NB4 (cell line): ENCODE measurements around the gene ELOA.

Experiments used
- DNase-seq: peaks from one replicate; pipeline ENCODE4 v3.0.0; 2010; ENCODE audit warnings: low read depth
- H3K4me3 ChIP-seq: one replicate; pipeline ENCODE4 v1.5.1; 2011; ENCODE audit warnings: mild to moderate bottlenecking, low read depth, low read length, moderate library complexity
- CTCF ChIP-seq: IDR thresholded peaks from one replicate; pipeline ENCODE4 v1.5.1; 2012; ENCODE audit warnings: low read depth, low read length
- MAX ChIP-seq: IDR thresholded peaks from 2 replicates; pipeline ENCODE4 v1.6.1; 2011; ENCODE audit warnings: low read depth, low read length
- MYC ChIP-seq: IDR thresholded peaks from 2 replicates; pipeline ENCODE4 v1.6.1; 2011; ENCODE audit warnings: low read depth, low read length
- POLR2A ChIP-seq: IDR thresholded peaks from 2 replicates; pipeline ENCODE4 v1.6.1; 2011; ENCODE audit warnings: mild to moderate bottlenecking; ENCODE audit not compliant: insufficient read length; ENCODE audit errors: extremely low read depth

The ELOA gene

GRCh38 chr1:23784846-23785245 is 41.6 kb downstream of the ELOA start:
- no peak for DNase-seq
- no peak overlapping the region for H3K4me3 ChIP-seq
- TF ChIP-seq POLR2A (no peak), CTCF (no peak), MYC (no peak)

GRCh38 chr1:23787701-23788100 is 44.4 kb downstream of the ELOA start:
- H3K4me3 ChIP-seq, result no peak overlapping the region
- TF ChIP-seq CTCF (no peak), MAX (no peak), MYC (no peak), POLR2A (no peak)
- no peak for DNase-seq

- TF ChIP-seq MAX (no peak), POLR2A (no peak), MYC (no peak), CTCF (no peak)
- DNase-seq, result no peak
- H3K4me3 ChIP-seq, result no peak overlapping the region
Measured at GRCh38 chr1:23788695-23789094, 45.4 kb downstream of the ELOA start.

GRCh38 chr1:23790696-23791515 is 47.6 kb downstream of the ELOA start, which contains the start of gene LYPLA2:
TSS of gene LYPLA2 (plus strand) at chr1:23791145. CDS start at chr1:23792683, 1,538 bp downstream.
- peak; percentile 41; the same call in 1 of the 2 replicates for TF ChIP-seq MAX
- TF ChIP-seq MYC, result peak; percentile 48; the same call in 1 of the 2 replicates
- TF ChIP-seq CTCF, result no peak
- TF ChIP-seq POLR2A, result peak; percentile 39
- peak within 1 kb of the TSS; percentile 86 for H3K4me3 ChIP-seq
- peak; percentile 92 for DNase-seq

GRCh38 chr1:23791516-23792047 is 48.3 kb downstream of the ELOA start:
- H3K4me3 ChIP-seq, result peak overlapping the region; percentile 86
- DNase-seq, result peak; percentile 42
- TF ChIP-seq POLR2A, result no peak
- no peak for TF ChIP-seq MAX
- no peak for TF ChIP-seq MYC
- no peak for TF ChIP-seq CTCF
